Adrenal gland (tissue), 5 donors: ENCODE data around the gene MTUS2.

ENCODE experiments used
- CTCF ChIP-seq, 6 experiments: fragments of 450-650 bp in 4 of 6; fragments of 200-600 bp in 2 of 6; sonication (generic) in 1 of 6; IDR thresholded peaks; 1 replicate in 5 of 6; 2 replicates in 1 of 6; pipeline versions ENCODE4 v1.5.1 to v1.8.0; 2016 to 2021; ENCODE audit warnings: antibody characterized with exemption in 6 of 6, mild to moderate bottlenecking in 2 of 6, moderate library complexity in 1 of 6
- POLR2A ChIP-seq, 2 donors: fragments of 450-650 bp; IDR thresholded peaks; one replicate each; pipeline ENCODE4 v1.6.1; 2017; ENCODE audit warnings: antibody characterized with exemption in 2 of 2, mild to moderate bottlenecking in 2 of 2, moderate library complexity in 1 of 2
- donor health status: DM: no; HTN: no; CAD: no.

- TF ChIP-seq CTCF (IDR thresholded peaks at IDR 0.05) (no peak), POLR2A (IDR thresholded peaks at IDR 0.05) (no peak)
Measured at GRCh38 chr13:29483623-29484022, 663.5 kb downstream of the MTUS2 start.
